Measurements from ENCODE around the gene CEACAM6.
A peak's percentile ranks its signal among the peaks of the same experiment; 100 is the strongest.

Gene CEACAM6

DNA sequence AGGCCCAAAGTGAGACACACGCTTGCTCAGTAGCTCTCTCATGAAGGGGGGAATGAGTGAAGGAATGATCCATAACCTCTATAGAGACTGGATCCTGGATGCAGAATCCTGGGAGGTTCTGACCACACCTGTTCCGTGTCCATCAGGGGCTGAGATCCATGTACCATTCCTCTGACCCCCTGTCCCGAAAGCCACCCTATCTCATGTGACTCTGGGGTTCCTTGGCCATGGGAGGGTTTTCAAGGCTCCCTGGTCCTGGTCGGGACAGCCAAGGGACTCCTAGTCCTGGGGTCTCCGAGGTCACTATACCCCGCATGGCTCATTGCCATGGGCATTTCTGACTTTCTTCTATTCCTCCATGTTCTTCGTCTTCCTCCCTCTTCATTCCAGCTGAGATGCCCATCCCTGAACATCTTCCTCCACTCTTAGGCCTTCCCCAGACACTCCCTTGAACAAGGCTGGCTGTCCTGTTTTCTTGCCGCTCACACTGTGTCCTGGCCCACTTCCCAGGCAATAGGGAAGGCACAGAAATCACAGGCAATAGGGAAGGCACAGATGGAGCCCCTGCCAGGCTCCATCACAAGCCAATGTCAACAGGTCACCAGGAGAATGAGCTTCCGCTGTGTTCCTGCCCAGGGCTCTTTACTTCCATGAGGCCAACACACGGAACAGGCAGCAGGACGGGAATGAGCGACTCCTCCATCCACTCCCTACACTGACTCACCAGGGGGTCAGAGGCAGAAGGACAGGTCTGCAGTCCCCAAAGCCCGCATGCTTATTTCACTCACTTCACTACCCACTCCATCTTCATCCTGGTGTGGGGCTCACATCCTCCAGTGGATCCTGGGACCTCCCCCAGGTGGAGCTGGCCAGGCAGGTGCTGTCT, 43.7 kb upstream of the CEACAM6 start:
- no peak for TF ChIP-seq CTCF (IDR thresholded peaks at IDR 0.05; ENCODE audit: control insufficient read depth, extremely low read depth, insufficient read depth)
- H3K4me3 ChIP-seq (ENCODE audit: low read depth, low read length): no peak overlapping the region
- peak; percentile 50 for DNase-seq (ENCODE audit: low read depth)

DNA sequence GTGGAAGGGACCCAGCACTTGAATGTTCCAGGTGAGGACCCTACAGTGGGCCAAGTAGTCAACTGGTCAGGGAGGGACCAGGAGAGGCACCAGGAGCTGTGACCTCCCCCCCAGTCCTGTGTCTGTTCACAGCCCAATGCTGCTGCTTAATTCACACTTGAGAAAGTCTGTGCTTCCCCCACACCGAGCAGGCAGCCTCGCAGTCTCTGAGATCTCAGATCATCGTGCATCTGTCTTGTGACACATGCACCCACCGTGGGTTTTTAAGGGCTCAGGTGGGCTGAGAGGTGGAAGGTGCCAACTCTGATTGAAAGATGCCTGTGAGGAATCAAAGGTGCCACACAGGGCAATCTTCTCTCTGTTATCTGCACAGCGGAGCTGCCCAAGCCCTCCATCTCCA, 40.7 kb upstream of the CEACAM6 start:
- no peak for TF ChIP-seq CTCF (IDR thresholded peaks at IDR 0.05; ENCODE audit: control insufficient read depth, extremely low read depth, insufficient read depth)
- no peak for DNase-seq (ENCODE audit: low read depth)

GRCh38 chr19:41718761-41719160, 36.6 kb upstream of the CEACAM6 start:
- H3K4me3 ChIP-seq (ENCODE audit: low read depth, low read length): no peak overlapping the region
- TF ChIP-seq CTCF (IDR thresholded peaks at IDR 0.05; ENCODE audit: control insufficient read depth, extremely low read depth, insufficient read depth): no peak
- DNase-seq (ENCODE audit: low read depth): no peak

More for the DNA sequence above, 40.7 kb upstream of the CEACAM6 start:
- H3K4me3 ChIP-seq (ENCODE audit: low read depth, low read length): no peak overlapping the region

GRCh38 chr19:41720103-41720502, 35.2 kb upstream of the CEACAM6 start:
- no peak for DNase-seq (ENCODE audit: low read depth)
- H3K4me3 ChIP-seq (ENCODE audit: low read depth, low read length): no peak overlapping the region
- TF ChIP-seq CTCF (IDR thresholded peaks at IDR 0.05; ENCODE audit: control insufficient read depth, extremely low read depth, insufficient read depth): no peak

GRCh38 chr19:41726493-41726892, 28.8 kb upstream of the CEACAM6 start:
- no peak for TF ChIP-seq CTCF (IDR thresholded peaks at IDR 0.05; ENCODE audit: control insufficient read depth, extremely low read depth, insufficient read depth)
- no peak overlapping the region for H3K4me3 ChIP-seq (ENCODE audit: low read depth, low read length)
- DNase-seq (ENCODE audit: low read depth): no peak

DNA sequence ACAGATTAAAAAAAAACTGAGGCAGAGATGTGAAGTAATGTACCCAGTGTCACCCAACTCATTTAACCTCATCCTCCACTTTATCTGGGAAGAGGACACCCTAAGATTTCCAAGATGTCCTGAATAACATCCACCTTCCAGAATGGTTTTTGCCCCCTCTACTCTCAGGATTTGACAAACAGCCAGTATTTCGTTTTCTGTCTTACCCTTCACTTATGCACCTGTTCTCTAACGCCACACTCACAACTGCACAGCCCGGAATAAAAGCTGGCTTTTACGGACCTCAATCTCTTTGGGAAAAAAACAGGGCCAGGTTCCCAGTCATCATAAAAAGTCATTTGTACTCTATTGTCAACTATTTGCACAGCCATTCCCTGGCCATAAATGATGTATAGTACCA, 21.2 kb upstream of the CEACAM6 start:
- DNase-seq (ENCODE audit: low read depth): no peak
- TF ChIP-seq CTCF (IDR thresholded peaks at IDR 0.05; ENCODE audit: control insufficient read depth, extremely low read depth, insufficient read depth): no peak
- no peak overlapping the region for H3K4me3 ChIP-seq (ENCODE audit: low read depth, low read length)

GRCh38 chr19:41734585-41734984, 20.7 kb upstream of the CEACAM6 start:
- no peak for DNase-seq (ENCODE audit: low read depth)

More at GRCh38 chr19:41734585-41734984, 20.7 kb upstream of the CEACAM6 start:
- no peak for TF ChIP-seq CTCF (IDR thresholded peaks at IDR 0.05; ENCODE audit: control insufficient read depth, extremely low read depth, insufficient read depth)
- no peak overlapping the region for H3K4me3 ChIP-seq (ENCODE audit: low read depth, low read length)
